HG03280 (cell line): ENCODE results near the gene WWOX.

Experiments used
- ATAC-seq: cut with Tn5 transposase; IDR thresholded peaks from one replicate; pipeline ENCODE4 v1.9.1; 2021; ENCODE audit warnings: mild to moderate bottlenecking, moderate library complexity; ENCODE audit not compliant: unreplicated experiment

Gene WWOX

GRCh38 chr16:78292086-78292843 lies 192.8 kb downstream of the WWOX start:
- ATAC-seq = no peak

- ATAC-seq = no peak
Measured at GRCh38 chr16:78292844-78293380, 193.5 kb downstream of the WWOX start.

GRCh38 chr16:78294538-78295225 lies 195.2 kb downstream of the WWOX start:
- ATAC-seq = no peak

GRCh38 chr16:78297066-78297666 lies 197.7 kb downstream of the WWOX start:
- ATAC-seq = no peak

GRCh38 chr16:78298986-78299385 lies 199.5 kb downstream of the WWOX start:
- ATAC-seq = no peak

GRCh38 chr16:78300469-78300868 lies 201.0 kb downstream of the WWOX start:
- ATAC-seq = no peak

GRCh38 chr16:78303946-78304345 lies 204.5 kb downstream of the WWOX start:
- no peak for ATAC-seq

GRCh38 chr16:78306361-78306760 lies 206.9 kb downstream of the WWOX start:
- no peak for ATAC-seq

- ATAC-seq = no peak
Measured at GRCh38 chr16:78307824-78308528, 208.5 kb downstream of the WWOX start.

- no peak for ATAC-seq
Measured at GRCh38 chr16:78309763-78310162, 210.3 kb downstream of the WWOX start.

- no peak for ATAC-seq
Measured at GRCh38 chr16:78310196-78310595, 210.7 kb downstream of the WWOX start.

- ATAC-seq = no peak
Measured at GRCh38 chr16:78310990-78311561, 211.6 kb downstream of the WWOX start.

GRCh38 chr16:78311831-78312230 lies 212.4 kb downstream of the WWOX start:
- ATAC-seq = no peak

- ATAC-seq = no peak
Measured at GRCh38 chr16:78317564-78318240, 218.2 kb downstream of the WWOX start.

- ATAC-seq = no peak
Measured at GRCh38 chr16:78321620-78322360, 222.3 kb downstream of the WWOX start.

GRCh38 chr16:78323315-78323714 lies 223.9 kb downstream of the WWOX start:
- no peak for ATAC-seq

GRCh38 chr16:78324649-78325285 lies 225.3 kb downstream of the WWOX start:
- no peak for ATAC-seq

GRCh38 chr16:78325468-78326352 lies 226.3 kb downstream of the WWOX start:
- no peak for ATAC-seq
